Parathyroid adenoma (tissue), 2 donors: ENCODE measurements around the gene JPH2.

ENCODE experiments used
- H2AFZ ChIP-seq: fragments of 300-600 bp; sonication (generic); one replicate; pipeline ENCODE4 v1.7.0; 2017; ENCODE audit warnings: antibody characterized with exemption, mild to moderate bottlenecking
- H3K27ac ChIP-seq: fragments of 300-600 bp; sonication (generic); one replicate; pipeline ENCODE4 v1.7.0; 2017
- H3K27me3 ChIP-seq: fragments of 300-600 bp; sonication (generic); one replicate; pipeline ENCODE4 v1.7.0; 2017; ENCODE audit warnings: low read length; ENCODE audit not compliant: control insufficient read depth, insufficient read depth
- H3K36me3 ChIP-seq: fragments of 300-600 bp; sonication (generic); one replicate; pipeline ENCODE4 v1.7.0; 2017; ENCODE audit warnings: low read length; ENCODE audit not compliant: control insufficient read depth, insufficient read depth
- H3K4me1 ChIP-seq: fragments of 300-600 bp; sonication (generic); one replicate; pipeline ENCODE4 v1.7.0; 2017; ENCODE audit warnings: control low read depth
- H3K4me2 ChIP-seq: fragments of 300-600 bp; sonication (generic); one replicate; pipeline ENCODE4 v1.7.0; 2017; ENCODE audit warnings: low read length
- H3K4me3 ChIP-seq: fragments of 300-600 bp; sonication (generic); one replicate; pipeline ENCODE4 v1.7.0; 2017; ENCODE audit warnings: low read depth, low read length
- H3K79me2 ChIP-seq: fragments of 300-600 bp; sonication (generic); one replicate; pipeline ENCODE4 v1.7.0; 2017; ENCODE audit warnings: control low read depth
- H3K9ac ChIP-seq: fragments of 300-600 bp; sonication (generic); one replicate; pipeline ENCODE4 v1.7.0; 2017; ENCODE audit warnings: mild to moderate bottlenecking
- H3K9me3 ChIP-seq: fragments of 300-600 bp; sonication (generic); one replicate; pipeline ENCODE4 v1.7.0; 2017; ENCODE audit warnings: low read length; ENCODE audit not compliant: control insufficient read depth
- CTCF ChIP-seq: fragments of 300-600 bp; sonication (generic); IDR thresholded peaks from one replicate; pipeline ENCODE4 v1.7.0; 2017; ENCODE audit warnings: antibody characterized with exemption, mild to moderate bottlenecking
- donor health status: primary hyperparathyroidism.

The JPH2 gene

GRCh38 chr20:44170816-44171410 lies 16.1 kb downstream of the JPH2 start:
- no peak overlapping the region for H3K4me2 ChIP-seq
- H3K4me3 ChIP-seq, result no peak overlapping the region
- H3K36me3 ChIP-seq, result no peaks in the 10 kb centered on the region
- TF ChIP-seq CTCF, result no peak
- no peak overlapping the region for H3K27ac ChIP-seq
- no peak overlapping the region for H3K9ac ChIP-seq
- no peaks in the 10 kb centered on the region for H3K27me3 ChIP-seq
- no peaks in the 10 kb centered on the region for H3K4me1 ChIP-seq
- no peak overlapping the region for H2AFZ ChIP-seq
- no peaks in the 10 kb centered on the region for H3K79me2 ChIP-seq
- no peaks in the 10 kb centered on the region for H3K9me3 ChIP-seq

- H3K9ac ChIP-seq, result no peak overlapping the region
- no peak overlapping the region for H3K27ac ChIP-seq
Observed at GRCh38 chr20:44167736-44168135, 19.3 kb downstream of the JPH2 start.

GRCh38 chr20:44166477-44166876 lies 20.5 kb downstream of the JPH2 start:
- no peaks in the 10 kb centered on the region for H3K79me2 ChIP-seq
- no peaks in the 10 kb centered on the region for H3K36me3 ChIP-seq
- H3K4me3 ChIP-seq, result no peak overlapping the region
- H3K9me3 ChIP-seq, result no peaks in the 10 kb centered on the region
- no peaks in the 10 kb centered on the region for H3K27me3 ChIP-seq
- H3K27ac ChIP-seq, result no peak overlapping the region
- H3K4me1 ChIP-seq, result no peaks in the 10 kb centered on the region
- no peak overlapping the region for H3K4me2 ChIP-seq
- no peak overlapping the region for H3K9ac ChIP-seq
- no peak overlapping the region for H2AFZ ChIP-seq
- TF ChIP-seq CTCF, result no peak

More at GRCh38 chr20:44167736-44168135, 19.3 kb downstream of the JPH2 start:
- H3K9me3 ChIP-seq, result no peaks in the 10 kb centered on the region
- H3K4me2 ChIP-seq, result no peak overlapping the region
- no peaks in the 10 kb centered on the region for H3K4me1 ChIP-seq
- no peak overlapping the region for H3K4me3 ChIP-seq
- TF ChIP-seq CTCF, result no peak
- no peaks in the 10 kb centered on the region for H3K27me3 ChIP-seq
- no peaks in the 10 kb centered on the region for H3K36me3 ChIP-seq
- no peaks in the 10 kb centered on the region for H3K79me2 ChIP-seq
- no peak overlapping the region for H2AFZ ChIP-seq

GRCh38 chr20:44166008-44166407 lies 21.0 kb downstream of the JPH2 start:
- H3K4me1 ChIP-seq, result no peaks in the 10 kb centered on the region
- H3K79me2 ChIP-seq, result no peaks in the 10 kb centered on the region
- no peak for TF ChIP-seq CTCF
- no peak overlapping the region for H3K9ac ChIP-seq
- H3K4me3 ChIP-seq, result no peak overlapping the region
- no peak overlapping the region for H3K4me2 ChIP-seq
- no peaks in the 10 kb centered on the region for H3K27me3 ChIP-seq
- H3K27ac ChIP-seq, result no peak overlapping the region
- no peaks in the 10 kb centered on the region for H3K9me3 ChIP-seq
- no peak overlapping the region for H2AFZ ChIP-seq
- H3K36me3 ChIP-seq, result no peaks in the 10 kb centered on the region

GRCh38 chr20:44160133-44160532 lies 26.9 kb downstream of the JPH2 start:
- Histone ChIP-seq H3K9me3 (no peaks in the 10 kb centered on the region), H3K79me2 (no peaks in the 10 kb centered on the region), H3K9ac (no peak overlapping the region), H3K4me2 (no peak overlapping the region), H3K36me3 (no peaks in the 10 kb centered on the region), H2AFZ (no peak overlapping the region), H3K4me1 (no peaks in the 10 kb centered on the region), H3K4me3 (no peak overlapping the region), H3K27ac (no peak overlapping the region), H3K27me3 (no peaks in the 10 kb centered on the region)
- TF ChIP-seq CTCF, result no peak
